ENCODE measurements around the gene ZHX3. TPM values are rescaled to one million over a fixed set of nuclear protein-coding genes. Genes with fewer than 3 reads are reported as not detected.

The ZHX3 gene
- total RNA-seq, 1 experiment from 2014 or later: 9.6 TPM

GRCh38 chr20:41340327-41341055 is 23.0 kb upstream of the ZHX3 start, which contains the start of gene LPIN3 (continued):
- TF ChIP-seq ZNF532 (CRISPR knock-in tag; IDR thresholded peaks at IDR 0.05; ENCODE audit: borderline replicate concordance) (no peak), PRDM15 (CRISPR knock-in tag; IDR thresholded peaks at IDR 0.05) (peak; percentile 82), GABPB1 (CRISPR knock-in tag; IDR thresholded peaks at IDR 0.05) (peak; percentile 12; the same call in 1 of the 2 replicates)

GRCh38 chr20:41339957-41340326 is 22.4 kb upstream of the ZHX3 start:
- Mint-ChIP-seq H3K4me1 (peaks cover 6% of the 10 kb centered on the region), H3K27me3 (ENCODE audit: low read depth) (peaks cover 8% of the 10 kb centered on the region), H3K36me3 (no peaks in the 10 kb centered on the region), H3K27ac (peak overlapping the region; percentile 92), H3K9me3 (no peaks in the 10 kb centered on the region), H3K4me3 (peak overlapping the region; percentile 80)
- ChIA-PET POLR2A (interaction anchor here (1.6 kb wide), 1 partner anchor 42 kb away, joined by 3 read pairs; no protein-coding TSS in a partner anchor), CTCF (interaction anchor here (0.6 to 5.6 kb wide), 53 partner anchors 10 to 374 kb away, joined by 3 to 126 read pairs (median 4); no protein-coding TSS in a partner anchor)
- DNase-seq (ENCODE audit: low spot score) (peak; percentile 98), ATAC-seq (peak; percentile 77)
- TF ChIP-seq AFF4 (CRISPR knock-in tag; IDR thresholded peaks at IDR 0.05; ENCODE audit: borderline replicate concordance) (no peak), GRHL2 (CRISPR knock-in tag; IDR thresholded peaks at IDR 0.05; ENCODE audit: insufficient replicate concordance, severe bottlenecking) (no peak), ZNF232 (CRISPR knock-in tag; IDR thresholded peaks at IDR 0.05) (peak; percentile 91; the same call in 1 of the 2 replicates), TP53 (CRISPR knock-in tag; IDR thresholded peaks at IDR 0.05) (peak; percentile 63; the same call in 1 of the 2 replicates), NFE2L1 (CRISPR knock-in tag; IDR thresholded peaks at IDR 0.05) (peak; percentile 91), MAX (CRISPR knock-in tag; IDR thresholded peaks at IDR 0.05) (peak; percentile 99), AR (CRISPR knock-in tag; IDR thresholded peaks at IDR 0.05) (no peak), E2F5 (CRISPR knock-in tag; IDR thresholded peaks at IDR 0.05) (0 out of 2 replicates have a peak, but pooled peaks have one; percentile 33), PREB (CRISPR knock-in tag; IDR thresholded peaks at IDR 0.05; ENCODE audit: borderline replicate concordance) (no peak), ZNF317 (CRISPR knock-in tag; IDR thresholded peaks at IDR 0.05; ENCODE audit: borderline replicate concordance, low read depth) (no peak), HMGA2 (CRISPR knock-in tag; IDR thresholded peaks at IDR 0.05) (no peak)

Data from WTC11 (cell line).